ENCODE results near the gene EHD2.
"Not testable (repeated sequence)": the region's sequence is repeated elsewhere in the genome, so short reads cannot be mapped to it uniquely, and the experiment has no call there.

The EHD2 gene

DNA sequence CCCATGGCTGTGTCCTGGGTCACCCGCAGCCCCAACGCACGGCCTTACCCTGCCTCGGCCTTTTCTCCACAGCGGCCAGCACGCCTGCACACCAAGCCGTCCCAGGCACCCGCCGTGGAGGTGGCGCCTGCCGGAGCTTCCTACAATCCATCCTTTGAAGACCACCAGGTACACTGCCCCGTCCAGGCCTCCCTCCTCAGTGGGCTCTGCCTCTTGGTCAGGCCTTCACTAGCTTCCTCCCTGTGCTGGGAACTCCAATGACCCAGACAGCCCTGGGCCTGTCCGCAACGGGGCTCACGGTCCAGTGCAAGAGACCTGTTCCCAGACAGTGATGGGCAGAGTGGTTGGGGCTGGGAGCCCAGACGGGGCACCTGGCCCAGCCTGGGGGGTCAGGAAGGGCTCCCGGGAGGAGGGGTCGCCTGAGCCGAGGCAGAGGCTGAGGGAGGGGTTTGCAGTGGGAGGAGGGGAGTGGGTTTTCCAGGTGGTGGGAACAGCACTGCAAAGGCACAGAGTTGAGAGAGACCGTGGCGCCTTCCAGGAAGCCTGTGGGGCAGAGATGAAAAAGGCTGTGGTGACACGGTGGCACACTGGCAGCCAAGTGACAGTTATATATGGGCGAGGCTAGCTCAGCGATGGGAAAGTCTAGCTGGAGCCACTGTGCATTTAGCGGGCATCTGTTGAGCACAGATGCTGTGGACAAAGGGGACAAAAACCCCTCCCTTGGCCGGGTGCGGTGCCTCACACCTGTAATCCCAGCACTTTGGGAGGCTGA is 39.4 kb downstream of the EHD2 start:
- no peak for DNase-seq

GRCh38 chr19:47754206-47755064 is 41.2 kb downstream of the EHD2 start:
- no peak for DNase-seq

GRCh38 chr19:47755065-47755761 is 42.0 kb downstream of the EHD2 start:
- no peak for DNase-seq

DNA sequence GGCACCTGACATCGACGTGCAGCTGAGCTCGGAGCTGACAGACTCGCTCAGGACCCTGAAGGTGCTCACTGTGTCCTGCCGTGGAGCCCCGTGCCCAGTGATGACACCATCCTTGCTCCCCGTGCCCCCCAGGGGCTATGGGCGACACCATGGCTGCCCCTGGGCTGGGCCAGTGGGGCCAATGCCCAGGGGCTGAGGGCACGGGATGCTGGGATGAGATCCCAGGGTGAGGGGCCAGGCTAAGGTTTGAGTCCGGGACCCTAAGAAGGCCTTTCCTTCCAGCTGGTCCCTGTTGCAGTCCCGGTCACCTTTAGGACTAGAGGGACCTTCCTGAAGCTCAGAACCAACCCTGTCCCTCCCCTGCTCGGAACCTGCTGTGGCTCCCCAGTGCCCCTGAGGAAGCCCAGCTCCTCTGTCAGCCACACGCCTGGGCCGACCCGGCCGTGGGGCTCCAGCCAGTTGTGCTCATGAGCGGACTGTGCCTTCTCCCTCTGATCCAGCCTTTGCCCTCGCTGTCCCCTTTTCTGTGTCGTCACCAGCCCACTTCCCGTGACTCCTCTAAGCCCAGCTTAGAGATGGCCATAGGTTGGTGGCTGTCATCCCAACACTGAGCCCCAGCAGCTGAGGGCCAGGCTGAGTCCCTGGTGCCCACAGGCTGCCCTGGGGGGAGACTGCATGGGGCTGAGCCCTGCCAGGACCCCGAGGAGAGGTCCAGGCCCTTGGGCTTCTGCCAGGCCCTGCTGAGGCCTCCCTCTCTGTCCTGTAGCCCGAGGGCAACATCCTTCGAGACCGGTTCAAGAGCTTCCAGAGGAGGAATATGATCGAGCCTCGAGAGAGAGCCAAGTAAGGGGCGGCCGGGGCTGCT is 42.8 kb downstream of the EHD2 start:
- no peak for DNase-seq

- no peak for DNase-seq
Measured at GRCh38 chr19:47756627-47756929, 43.4 kb downstream of the EHD2 start.

DNA sequence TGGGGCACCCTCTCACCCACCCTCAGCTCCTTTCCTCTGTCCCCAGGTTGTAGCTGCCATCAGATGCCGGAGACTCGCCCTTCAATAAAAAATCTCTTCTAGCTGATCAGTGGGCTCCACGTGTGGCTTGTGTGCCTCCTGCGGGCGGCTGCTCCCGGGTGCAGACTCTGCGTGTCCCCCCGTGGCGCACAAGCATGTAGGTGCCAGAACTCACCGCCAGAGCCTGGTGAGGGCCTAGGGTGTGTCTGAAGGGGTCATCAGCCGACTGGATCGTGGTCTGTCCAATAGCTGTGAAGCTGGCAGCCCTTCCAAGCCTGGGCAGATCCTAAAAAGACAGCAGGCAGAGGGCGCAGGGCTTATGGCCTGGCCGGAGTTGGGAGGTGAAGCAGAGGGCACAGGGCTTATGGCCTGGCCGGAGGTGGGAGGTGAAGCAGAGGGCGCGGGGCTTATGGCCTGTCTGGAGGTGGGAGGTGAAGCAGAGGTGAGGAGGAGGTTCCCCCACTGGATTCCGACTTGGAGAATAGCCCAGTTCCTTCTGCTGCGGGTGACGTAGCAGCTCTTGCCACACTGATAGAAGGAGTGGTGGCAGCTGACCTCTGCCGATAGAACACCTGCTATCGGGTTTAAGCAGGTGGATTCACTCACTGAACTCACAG is 43.9 kb downstream of the EHD2 start:
- no peak for DNase-seq

- DNase-seq: no peak
Measured at GRCh38 chr19:47757617-47758442, 44.6 kb downstream of the EHD2 start.

DNA sequence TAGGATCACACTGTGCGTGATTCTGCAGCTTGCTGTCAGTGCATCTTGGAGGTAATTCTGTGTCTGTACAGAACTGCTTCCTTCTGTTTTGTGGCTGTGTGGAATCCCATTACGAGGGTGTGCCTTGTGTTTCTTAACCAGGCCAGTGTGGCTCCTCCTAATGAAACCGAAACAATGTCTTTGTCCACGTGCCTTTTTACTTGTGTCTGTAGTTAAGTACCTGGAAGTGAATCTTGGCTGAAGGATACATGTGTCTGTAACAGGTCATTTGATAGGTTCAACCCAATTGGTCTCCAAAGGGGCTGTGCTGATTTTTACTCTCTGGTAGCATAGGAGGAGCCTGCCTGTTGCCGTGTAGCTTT is 45.2 kb downstream of the EHD2 start:
- DNase-seq: no peak

- DNase-seq: no peak
Measured at GRCh38 chr19:47760632-47760999, 47.4 kb downstream of the EHD2 start.

DNA sequence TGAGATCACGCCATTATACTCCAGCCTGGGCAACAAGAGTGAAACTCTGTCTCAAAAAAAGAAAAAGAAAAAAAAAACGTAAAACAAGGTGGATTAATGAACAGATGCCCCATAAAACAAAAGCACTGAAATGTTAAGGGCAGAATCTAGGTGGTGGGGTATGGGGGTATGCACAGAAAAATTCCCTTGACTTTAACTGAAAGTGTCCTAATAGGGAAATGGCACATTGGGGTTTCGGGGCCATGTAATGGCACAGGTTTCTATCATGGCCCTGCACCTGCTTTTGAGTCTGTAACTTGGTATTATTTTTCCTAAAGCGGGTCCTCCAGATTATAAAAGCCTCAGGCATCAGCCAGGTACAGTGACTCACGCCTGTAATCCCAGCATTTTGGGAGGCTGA is 48.3 kb downstream of the EHD2 start:
- DNase-seq: no peak

GRCh38 chr19:47762151-47762550 is 48.9 kb downstream of the EHD2 start:
- DNase-seq: no peak

- DNase-seq: no peak
Measured at GRCh38 chr19:47762615-47763308, 49.5 kb downstream of the EHD2 start.

- not testable (repeated sequence) for DNase-seq
Measured at GRCh38 chr19:47764705-47765104, 51.5 kb downstream of the EHD2 start.

- DNase-seq: peak; percentile 17
Measured at GRCh38 chr19:47765523-47766358, 52.5 kb downstream of the EHD2 start.

DNA sequence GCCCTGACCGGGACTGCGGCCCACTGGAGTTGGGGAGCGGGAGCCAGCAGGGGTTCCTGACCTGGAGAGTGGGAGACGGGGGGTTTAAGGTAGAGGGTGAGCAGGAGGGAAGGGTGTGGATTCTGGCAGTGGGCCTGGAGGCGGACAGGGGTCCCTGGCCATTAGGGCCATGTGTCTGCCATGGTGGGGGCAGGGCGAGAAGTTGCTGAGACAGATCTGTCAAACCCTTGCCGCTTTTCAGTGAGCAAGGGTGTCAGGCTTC is 53.1 kb downstream of the EHD2 start:
- DNase-seq: no peak

DNA sequence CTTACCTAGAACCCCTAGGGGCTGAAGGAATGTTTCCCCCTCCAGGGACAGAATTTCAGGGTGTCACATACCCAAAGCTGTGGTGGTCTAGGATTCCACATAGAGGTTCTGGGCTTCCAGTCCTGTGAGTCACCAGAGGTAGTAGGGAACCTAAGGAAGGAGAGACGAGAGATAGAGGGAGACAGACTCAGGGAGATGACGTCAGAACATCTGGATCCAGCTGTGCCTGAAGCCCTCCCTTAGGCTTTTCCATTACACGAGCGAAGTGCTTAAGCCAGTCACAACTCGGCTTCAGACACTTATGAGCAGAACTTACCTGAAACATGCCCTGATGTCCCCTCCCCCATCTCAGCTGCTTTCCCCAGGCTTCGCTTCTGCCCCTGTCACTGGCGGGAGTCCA is 53.4 kb downstream of the EHD2 start:
- no peak for DNase-seq

GRCh38 chr19:47767349-47767748 is 54.1 kb downstream of the EHD2 start:
- DNase-seq: no peak

DNA sequence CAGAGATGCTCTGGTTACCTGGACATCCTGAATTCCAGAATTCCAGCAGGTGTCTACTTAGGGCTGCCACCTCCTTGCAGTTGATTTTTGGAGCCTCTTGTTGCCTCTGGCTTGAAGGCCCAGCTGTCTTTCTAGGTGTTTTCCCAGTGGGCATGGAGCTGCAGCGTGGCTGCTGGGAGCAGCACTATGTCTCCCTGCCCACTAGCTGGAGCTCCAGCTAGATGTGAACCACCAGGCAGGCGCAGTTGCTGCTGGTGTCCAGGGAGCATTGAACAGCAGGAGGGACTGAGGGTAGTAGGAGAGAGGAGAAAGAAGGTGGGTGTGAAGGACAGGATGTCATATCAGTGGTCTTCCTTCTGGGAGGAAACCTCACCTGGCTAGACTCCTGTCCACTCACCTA is 55.4 kb downstream of the EHD2 start:
- no peak for DNase-seq

- DNase-seq: no peak
Measured at GRCh38 chr19:47769534-47769933, 56.3 kb downstream of the EHD2 start.

GRCh38 chr19:47771291-47771690 is 58.1 kb downstream of the EHD2 start:
- not testable (repeated sequence) for DNase-seq
